CD4-positive, alpha-beta T cell treated with Interleukin-15 for 1 hour (primary cell): ENCODE results near the gene DNM3.

Experiments
- DNase-seq: peaks from one replicate; pipeline ENCODE4 v3.0.0-alpha.2; 2020

Gene DNM3

GRCh38 chr1:172201572-172201971, 360.3 kb downstream of the DNM3 start:
- DNase-seq = no peak

- DNase-seq = no peak
Observed at GRCh38 chr1:172203135-172203823, 362.0 kb downstream of the DNM3 start.

- DNase-seq = no peak
Observed at GRCh38 chr1:172203902-172204301, 362.6 kb downstream of the DNM3 start.

GRCh38 chr1:172206256-172206655, 365.0 kb downstream of the DNM3 start:
- no peak for DNase-seq

- no peak for DNase-seq
Observed at GRCh38 chr1:172208635-172209034, 367.3 kb downstream of the DNM3 start.

GRCh38 chr1:172211221-172211620, 369.9 kb downstream of the DNM3 start:
- DNase-seq = no peak

GRCh38 chr1:172212124-172212523, 370.8 kb downstream of the DNM3 start:
- DNase-seq = no peak

GRCh38 chr1:172215006-172215405, 373.7 kb downstream of the DNM3 start:
- no peak for DNase-seq

- no peak for DNase-seq
Observed at GRCh38 chr1:172219966-172220365, 378.7 kb downstream of the DNM3 start.

- DNase-seq = no peak
Observed at GRCh38 chr1:172220376-172220775, 379.1 kb downstream of the DNM3 start.

GRCh38 chr1:172221436-172221835, 380.1 kb downstream of the DNM3 start:
- no peak for DNase-seq

- DNase-seq = no peak
Observed at GRCh38 chr1:172224871-172225270, 383.6 kb downstream of the DNM3 start.

- no peak for DNase-seq
Observed at GRCh38 chr1:172229942-172230341, 388.6 kb downstream of the DNM3 start.

- DNase-seq = no peak
Observed at GRCh38 chr1:172230526-172230925, 389.2 kb downstream of the DNM3 start.

GRCh38 chr1:172236958-172237357, 395.7 kb downstream of the DNM3 start:
- DNase-seq = no peak

GRCh38 chr1:172238158-172238557, 396.9 kb downstream of the DNM3 start:
- no peak for DNase-seq

GRCh38 chr1:172238965-172239364, 397.7 kb downstream of the DNM3 start:
- no peak for DNase-seq

- no peak for DNase-seq
Observed at GRCh38 chr1:172239901-172240300, 398.6 kb downstream of the DNM3 start.

GRCh38 chr1:172241540-172241939, 400.2 kb downstream of the DNM3 start:
- DNase-seq = no peak

GRCh38 chr1:172244865-172245264, 403.6 kb downstream of the DNM3 start:
- no peak for DNase-seq

- DNase-seq = no peak
Observed at GRCh38 chr1:172245788-172246187, 404.5 kb downstream of the DNM3 start.

- DNase-seq = no peak
Observed at GRCh38 chr1:172246521-172247390, 405.5 kb downstream of the DNM3 start.

GRCh38 chr1:172251486-172251885, 410.2 kb downstream of the DNM3 start:
- no peak for DNase-seq

- no peak for DNase-seq
Observed at GRCh38 chr1:172252321-172252720, 411.0 kb downstream of the DNM3 start.
